Measurements from ENCODE around the gene SLC35B2.
A peak's percentile ranks its signal among the peaks of the same experiment; 100 is the strongest.

The SLC35B2 gene, protein sequence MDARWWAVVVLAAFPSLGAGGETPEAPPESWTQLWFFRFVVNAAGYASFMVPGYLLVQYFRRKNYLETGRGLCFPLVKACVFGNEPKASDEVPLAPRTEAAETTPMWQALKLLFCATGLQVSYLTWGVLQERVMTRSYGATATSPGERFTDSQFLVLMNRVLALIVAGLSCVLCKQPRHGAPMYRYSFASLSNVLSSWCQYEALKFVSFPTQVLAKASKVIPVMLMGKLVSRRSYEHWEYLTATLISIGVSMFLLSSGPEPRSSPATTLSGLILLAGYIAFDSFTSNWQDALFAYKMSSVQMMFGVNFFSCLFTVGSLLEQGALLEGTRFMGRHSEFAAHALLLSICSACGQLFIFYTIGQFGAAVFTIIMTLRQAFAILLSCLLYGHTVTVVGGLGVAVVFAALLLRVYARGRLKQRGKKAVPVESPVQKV

GRCh38 chr6:44257025-44257752, at the start of gene SLC35B2:
Gene SLC35B2, minus strand, starts transcription at chr6:44257528. Its CDS starts 118 bp downstream, at chr6:44257410.
- peak; percentile 85 for DNase-seq

- no peak for DNase-seq
Measured at GRCh38 chr6:44306710-44307109, 49.4 kb upstream of the SLC35B2 start.

- DNase-seq, result no peak
Measured at GRCh38 chr6:44305200-44305725, 47.9 kb upstream of the SLC35B2 start.

DNA sequence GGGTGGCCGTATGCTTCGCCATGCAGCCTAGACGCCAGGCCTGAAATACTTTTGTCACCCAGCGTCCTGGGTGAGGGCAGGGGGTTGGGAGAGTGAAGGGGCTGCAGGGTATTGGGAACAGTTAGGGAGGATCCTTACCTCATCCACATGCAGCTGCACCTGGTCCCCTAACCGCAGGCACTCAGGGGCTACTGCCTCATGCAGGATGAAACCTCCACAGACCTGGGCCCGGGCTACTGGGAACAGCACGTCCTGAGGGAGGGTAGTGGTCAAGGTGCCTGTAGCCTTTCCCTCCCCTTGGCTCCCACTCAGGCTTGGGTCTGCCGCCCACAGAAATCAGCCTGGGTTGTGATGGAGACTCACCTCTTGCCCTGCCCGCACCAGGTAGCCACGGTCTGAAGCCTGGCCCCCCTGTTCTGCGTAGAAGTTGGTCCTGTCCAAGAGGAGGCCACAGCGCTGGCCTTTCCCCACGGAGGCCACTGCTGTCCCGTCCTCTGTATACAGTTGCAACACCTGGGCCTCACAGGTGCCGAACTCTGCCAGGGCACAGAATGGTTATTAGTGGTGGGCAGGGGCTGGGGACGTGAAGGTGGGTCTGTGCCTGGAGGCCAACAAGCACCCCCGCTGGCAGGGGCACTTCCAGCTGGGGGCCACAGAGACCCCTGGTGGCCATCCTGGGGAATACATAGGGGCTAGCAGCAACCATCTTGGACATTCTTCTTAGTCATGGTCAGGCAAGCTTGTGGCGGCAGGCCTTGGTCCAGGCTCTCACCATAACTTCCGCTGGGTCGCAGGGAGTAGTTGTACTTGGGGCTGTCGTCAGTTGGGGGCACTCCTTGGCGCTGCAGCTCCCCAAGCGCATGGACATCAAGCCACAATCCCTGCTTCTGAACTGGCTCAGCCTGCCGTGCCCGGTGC, 47.2 kb upstream of the SLC35B2 start:
- DNase-seq, result peak; percentile 67

- no peak for DNase-seq
Measured at GRCh38 chr6:44303842-44304241, 46.5 kb upstream of the SLC35B2 start.

- DNase-seq, result no peak
Measured at GRCh38 chr6:44302856-44303255, 45.5 kb upstream of the SLC35B2 start.

DNA sequence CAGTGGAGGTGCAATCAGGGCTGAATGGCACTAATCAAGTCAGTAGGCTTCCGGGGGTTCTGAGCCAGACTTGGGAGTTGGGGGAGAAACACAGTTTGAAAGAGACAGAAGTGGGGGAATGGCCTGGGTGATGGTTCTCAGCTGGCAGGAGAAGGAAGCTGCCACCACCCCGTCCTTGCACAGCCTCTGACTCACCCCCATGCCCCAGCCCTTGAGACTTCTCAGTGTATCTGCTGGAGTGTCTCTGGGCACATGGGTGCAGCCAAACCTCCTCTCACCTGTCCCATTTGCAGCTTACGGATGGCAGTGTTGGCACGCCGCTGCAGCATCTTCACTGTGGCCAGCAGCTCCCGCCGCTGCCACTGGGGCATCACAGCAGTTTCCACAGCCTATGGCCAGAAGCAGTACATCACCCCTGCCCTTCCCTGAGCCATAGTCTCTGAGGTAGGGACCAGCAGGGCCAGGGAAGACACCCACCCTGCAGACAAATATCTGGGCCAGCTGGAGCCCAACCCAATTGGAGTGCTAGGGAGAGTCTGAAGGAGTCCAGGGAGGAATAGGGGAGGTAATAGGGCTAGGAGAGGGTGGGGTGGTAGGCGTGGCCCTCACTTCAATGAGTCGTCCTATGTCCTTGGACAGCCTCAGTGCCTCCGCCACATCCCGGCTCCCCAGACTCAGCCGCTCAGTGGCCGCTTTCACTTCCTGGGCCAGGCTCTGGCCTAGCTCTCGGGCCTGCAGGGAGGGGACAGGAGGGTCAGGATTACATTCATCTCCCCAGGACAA, 44.6 kb upstream of the SLC35B2 start:
- DNase-seq, result no peak

GRCh38 chr6:44301106-44301505, 43.8 kb upstream of the SLC35B2 start:
- DNase-seq, result no peak

- DNase-seq, result no peak
Measured at GRCh38 chr6:44300292-44300823, 43.0 kb upstream of the SLC35B2 start.

DNA sequence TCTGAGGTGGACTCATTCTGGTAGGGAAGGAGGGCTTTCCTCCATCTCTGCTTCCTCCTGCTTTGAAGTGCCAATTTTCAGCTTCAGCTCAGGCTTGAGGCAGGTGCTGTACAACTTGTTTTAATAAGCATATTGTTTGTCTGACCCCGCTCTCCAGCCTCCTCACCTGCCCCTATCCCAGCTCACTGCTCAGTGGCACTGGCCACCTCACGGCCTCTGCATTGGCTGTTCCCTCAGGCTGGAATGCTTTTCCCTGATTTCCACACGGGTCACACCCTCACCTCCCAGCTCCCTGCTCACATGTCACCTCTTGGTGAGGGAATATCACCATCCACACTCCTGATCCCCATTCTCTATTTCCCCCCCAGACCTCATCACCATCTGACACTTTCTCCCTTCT, 41.5 kb upstream of the SLC35B2 start:
- DNase-seq, result no peak

DNA sequence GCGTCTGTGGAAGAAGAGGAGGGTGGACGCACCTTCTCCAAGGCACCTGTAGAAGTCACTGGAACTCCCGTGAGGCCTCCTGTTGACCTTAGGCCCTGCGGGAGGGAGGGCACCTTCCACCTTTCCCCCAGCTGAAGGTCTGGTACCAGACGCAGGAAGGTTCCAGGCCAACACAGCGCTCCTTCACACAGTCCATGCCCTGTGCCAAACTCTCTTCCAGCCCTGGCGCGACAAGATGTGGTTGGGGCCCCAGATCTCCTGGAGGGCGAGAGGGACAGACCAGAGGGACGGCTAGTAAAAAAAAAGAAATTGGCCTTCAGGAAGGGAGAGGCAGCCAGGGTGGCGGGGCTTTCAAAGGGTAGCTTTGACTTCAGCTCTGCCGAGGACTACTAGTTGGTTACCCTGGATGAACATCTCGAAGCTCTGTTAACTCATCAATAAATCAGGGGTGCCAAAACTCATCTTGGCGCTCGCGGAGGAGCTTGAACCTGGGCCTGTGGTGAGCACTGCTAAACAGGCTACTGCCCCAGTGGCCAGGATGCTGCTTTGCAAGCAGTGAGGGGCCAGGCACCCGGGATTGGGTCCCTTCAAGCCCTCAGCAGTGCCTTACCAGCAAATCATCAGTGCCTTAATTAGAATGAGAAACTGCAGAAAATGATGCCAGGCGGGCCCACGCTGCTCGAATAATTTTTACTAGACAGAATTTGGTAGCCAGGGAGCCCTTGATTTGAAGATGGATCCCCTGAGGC, 40.9 kb upstream of the SLC35B2 start:
- DNase-seq, result no peak

GRCh38 chr6:44297063-44298038, 40.0 kb upstream of the SLC35B2 start:
- peak; percentile 78 for DNase-seq

DNA sequence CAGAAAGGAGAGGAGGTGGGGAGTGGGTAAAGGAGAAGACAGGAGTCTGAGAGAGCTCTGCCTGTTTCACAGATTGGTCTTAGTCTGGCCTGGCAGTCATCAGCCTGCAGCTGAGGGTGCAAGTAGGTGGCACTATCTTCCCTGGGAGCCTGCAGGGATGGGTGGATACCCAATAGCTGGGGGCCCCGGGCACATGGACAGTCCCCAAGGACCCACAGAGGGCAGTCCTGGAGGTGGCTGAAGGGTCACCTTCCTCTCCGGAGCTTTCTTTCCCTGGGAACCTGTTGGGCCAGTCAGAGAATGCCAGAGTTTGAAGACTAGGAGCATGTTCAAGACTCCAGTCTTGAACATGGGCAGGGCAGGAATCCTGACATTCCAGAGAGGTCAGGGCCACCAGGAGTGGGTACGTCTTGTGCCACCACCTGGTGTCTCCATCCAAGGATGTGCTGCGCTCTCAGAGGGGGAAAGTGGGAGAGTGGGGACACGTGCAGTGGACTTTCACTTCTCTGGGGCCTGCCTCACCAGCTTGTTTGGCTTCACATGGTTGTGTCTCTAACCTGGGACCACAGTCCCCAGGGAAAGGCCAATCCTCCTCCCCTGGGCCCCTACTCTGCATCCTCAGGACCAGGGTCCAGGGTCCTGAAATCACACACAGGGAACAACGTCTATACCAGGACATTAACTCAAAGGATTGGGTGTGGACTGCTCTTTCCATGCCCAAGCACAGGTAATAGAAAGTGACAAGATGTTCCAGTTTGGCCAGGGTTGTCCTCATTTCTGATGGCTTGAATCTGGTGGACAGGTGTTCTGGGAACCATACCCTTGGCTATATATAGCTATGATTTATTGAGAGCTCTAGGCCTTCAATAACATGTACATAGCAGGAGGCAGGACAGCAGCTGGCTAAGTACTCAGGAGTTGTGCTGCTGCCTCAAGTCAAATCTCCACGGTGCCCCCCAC, 37.8 kb upstream of the SLC35B2 start:
- DNase-seq, result no peak

DNA sequence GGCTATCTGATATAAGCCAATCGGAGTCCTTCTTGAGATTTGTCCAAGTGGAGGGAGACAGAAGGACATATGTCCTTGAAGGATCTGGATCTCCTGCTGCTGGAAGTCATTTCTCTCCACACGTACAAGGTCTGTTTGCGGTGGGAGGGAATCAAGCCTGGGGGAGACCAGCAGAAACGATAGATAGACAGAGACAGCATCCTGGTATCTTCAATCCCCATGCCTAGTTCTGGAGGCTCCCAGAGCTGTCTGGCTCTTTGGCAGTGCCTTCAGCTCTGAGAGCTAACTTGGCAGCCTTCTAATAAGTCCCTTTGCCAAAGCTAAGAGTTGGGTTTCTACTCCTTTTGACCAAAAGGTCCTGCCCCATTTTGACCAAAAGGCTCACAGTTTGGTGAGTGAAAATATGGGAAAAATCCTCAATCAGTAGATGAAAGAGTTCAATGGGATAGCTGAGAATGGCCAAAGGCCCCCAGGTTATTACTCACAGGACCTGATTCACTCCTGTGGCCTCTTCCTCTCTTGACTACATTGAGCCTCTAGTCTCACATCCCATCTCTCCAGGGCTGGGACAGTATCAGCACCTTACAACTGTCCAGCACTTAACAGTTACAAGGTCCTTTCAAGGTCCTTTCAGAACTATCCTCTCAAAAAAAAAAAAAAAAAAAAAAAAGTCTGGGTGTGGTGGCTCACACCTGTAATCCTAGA, 35.5 kb upstream of the SLC35B2 start:
- DNase-seq, result no peak

DNA sequence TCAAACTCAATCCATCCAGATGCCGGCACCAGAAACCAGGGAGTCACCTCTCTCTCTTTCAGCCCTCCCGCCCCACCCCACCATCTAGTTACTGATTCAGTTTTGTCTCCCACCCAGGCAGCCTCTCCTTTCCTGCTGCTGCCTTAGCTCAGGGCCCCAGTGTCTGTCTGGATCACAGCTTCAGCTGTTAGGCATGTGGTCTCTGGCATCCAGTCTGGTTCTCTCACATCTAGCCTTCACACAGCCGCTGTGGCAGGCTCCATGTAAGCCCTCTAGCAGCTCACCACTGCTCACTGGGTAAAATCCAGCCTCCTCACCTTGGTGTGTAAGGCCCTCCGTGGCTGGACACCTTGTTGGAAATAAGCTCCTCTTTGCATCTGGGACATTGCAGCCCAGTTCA, 34.5 kb upstream of the SLC35B2 start:
- no peak for DNase-seq

GRCh38 chr6:44289726-44290260, 32.5 kb upstream of the SLC35B2 start:
- no peak for DNase-seq

GRCh38 chr6:44286747-44287146, 29.4 kb upstream of the SLC35B2 start:
- no peak for DNase-seq

DNA sequence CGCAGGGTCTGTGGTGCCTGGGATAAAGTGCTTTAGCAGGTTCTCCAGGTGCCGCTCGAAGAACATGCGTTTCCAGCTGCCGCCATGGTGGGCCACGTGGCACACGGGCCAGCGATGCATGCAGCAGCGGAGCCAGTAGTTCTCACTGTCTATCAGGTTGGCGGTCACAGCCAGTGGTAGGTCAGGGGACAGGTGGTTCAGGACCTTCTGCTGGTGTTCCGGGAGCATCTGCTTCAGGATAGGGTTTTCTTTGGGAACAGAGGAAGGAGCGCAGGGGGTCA, 28.9 kb upstream of the SLC35B2 start:
- DNase-seq, result no peak

Measured in activated CD8-positive, alpha-beta memory T cell treated with anti-CD3 and anti-CD28 coated beads, Interleukin-2, amount 50 U/mL, for 48 hours (primary cell).